Measurements from ENCODE around the gene KIF23. TPM values are rescaled to one million over a fixed set of nuclear protein-coding genes. Genes with fewer than 3 reads are reported as not detected.

KIF23 gene
- total RNA-seq, 1 donor from 2014 or later, result 8.6 TPM

DNA sequence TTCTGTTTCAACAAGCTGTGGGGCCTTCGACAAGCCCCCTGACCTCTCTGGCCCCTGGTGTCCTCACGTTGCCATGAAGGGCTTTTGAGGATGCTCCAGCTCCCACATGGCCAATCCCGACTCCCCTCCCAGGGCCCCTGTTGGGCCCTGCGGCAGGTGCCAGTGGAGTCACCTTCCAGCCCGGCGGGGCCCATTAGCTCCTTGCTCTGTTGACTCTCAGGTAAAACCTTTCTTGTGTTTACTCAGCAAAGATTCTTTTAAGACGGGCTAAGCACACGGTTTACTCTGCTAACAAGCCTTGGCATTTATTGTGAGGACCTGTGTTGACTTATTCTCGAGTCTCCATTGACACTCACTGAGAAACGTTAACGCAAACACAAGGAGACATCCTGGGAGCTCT, 53.5 kb downstream of the KIF23 start:
- TF ChIP-seq, protein P1, sequence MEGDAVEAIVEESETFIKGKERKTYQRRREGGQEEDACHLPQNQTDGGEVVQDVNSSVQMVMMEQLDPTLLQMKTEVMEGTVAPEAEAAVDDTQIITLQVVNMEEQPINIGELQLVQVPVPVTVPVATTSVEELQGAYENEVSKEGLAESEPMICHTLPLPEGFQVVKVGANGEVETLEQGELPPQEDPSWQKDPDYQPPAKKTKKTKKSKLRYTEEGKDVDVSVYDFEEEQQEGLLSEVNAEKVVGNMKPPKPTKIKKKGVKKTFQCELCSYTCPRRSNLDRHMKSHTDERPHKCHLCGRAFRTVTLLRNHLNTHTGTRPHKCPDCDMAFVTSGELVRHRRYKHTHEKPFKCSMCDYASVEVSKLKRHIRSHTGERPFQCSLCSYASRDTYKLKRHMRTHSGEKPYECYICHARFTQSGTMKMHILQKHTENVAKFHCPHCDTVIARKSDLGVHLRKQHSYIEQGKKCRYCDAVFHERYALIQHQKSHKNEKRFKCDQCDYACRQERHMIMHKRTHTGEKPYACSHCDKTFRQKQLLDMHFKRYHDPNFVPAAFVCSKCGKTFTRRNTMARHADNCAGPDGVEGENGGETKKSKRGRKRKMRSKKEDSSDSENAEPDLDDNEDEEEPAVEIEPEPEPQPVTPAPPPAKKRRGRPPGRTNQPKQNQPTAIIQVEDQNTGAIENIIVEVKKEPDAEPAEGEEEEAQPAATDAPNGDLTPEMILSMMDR (IDR thresholded peaks at IDR 0.05; ENCODE audit: insufficient read depth, low read length, poor library complexity, severe bottlenecking), result no peak
- no peaks in the 10 kb centered on the region for H3K27me3 ChIP-seq (ENCODE audit: control insufficient read depth, insufficient read depth, low read length)
- DNase-seq (ENCODE audit: low read depth), result no peak
- no peaks in the 10 kb centered on the region for H3K36me3 ChIP-seq (ENCODE audit: control insufficient read depth, insufficient read depth, low read length)
- no peak overlapping the region for H3K4me3 ChIP-seq (ENCODE audit: low read depth, low read length)

DNA sequence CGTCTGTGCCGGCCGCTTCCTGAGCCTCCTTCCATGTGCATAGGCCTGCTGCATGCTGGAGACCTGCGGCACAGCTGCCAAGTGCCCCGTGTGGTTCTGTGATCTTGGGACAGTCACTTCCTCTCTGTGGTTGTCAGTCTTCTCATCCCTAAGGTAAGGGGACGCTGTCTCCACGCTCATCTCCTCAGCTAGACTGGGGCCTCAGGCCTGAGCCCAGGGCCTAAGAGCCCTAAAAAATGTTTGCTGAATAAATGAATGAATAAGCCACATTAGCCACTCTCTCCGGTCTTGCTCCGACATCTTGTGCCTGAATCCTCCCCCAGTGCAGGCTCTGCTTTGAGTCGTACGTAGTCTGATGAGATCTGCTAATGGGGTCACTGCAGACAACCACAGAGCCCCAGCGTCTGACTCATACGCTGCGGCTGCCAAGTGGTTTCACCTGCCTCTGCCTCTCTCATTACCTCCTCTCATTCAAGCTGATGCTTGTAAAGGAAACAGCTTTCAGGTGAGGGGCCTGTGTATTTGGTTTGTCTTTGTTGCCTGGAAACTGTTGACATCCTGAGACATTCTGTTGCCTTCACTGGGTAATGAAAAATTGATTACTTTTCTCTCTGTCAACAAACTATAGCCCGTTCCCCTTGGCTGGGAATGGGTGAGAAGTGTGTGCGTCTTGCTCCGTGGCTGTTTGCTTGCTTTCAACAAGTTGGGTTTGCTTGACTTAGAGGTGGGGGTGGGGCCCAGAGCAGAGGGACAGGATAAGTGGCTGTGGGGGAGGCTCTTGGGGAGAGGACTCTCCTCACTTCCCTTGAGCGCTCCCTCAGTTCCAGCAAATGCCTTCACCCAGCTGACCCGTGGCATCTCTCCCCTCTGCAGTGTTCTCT, 54.3 kb downstream of the KIF23 start:
- H3K4me3 ChIP-seq (ENCODE audit: low read depth, low read length), result no peak overlapping the region

DNA sequence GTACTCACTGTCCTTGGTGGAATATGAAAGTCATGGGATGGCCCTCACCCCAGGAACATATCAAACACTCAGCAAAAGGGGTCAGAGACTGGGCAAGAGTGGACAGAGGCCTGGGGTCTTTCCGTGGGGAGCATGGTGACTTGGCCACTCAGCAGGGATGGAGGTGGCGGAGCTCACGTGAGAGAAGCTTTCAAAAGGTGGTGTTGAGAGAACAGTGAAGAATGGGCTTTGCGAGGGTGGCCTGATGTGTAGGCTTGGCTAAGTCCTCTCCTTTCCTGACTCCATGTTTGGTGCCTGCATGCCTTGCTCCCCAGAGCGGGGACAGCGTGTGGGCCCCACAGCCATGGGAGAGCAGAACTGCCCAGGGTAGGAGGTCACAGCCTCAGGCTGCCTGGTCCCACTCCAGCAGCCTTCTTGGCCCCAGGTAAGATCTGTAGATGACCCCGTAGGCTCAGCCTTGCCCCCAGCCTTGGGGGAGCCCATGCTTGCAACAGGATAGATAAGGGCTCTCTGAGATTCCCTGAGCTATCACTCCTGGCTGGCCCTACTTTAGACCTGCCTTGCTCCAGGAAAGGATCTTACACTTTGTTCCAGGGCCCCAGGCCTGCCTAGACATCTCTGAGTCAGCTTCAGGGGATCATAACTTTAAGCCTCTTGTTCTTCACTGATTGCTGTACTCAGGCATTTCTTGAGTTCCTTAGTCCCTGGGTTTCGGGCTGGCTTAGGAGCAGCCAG, 55.5 kb downstream of the KIF23 start:
- Histone ChIP-seq H3K27me3 (ENCODE audit: control insufficient read depth, insufficient read depth, low read length) (no peaks in the 10 kb centered on the region), H3K4me3 (ENCODE audit: low read depth, low read length) (no peak overlapping the region), H3K36me3 (ENCODE audit: control insufficient read depth, insufficient read depth, low read length) (no peaks in the 10 kb centered on the region)
- no peak for DNase-seq (ENCODE audit: low read depth)
- TF ChIP-seq, protein P1 (IDR thresholded peaks at IDR 0.05; ENCODE audit: insufficient read depth, low read length, poor library complexity, severe bottlenecking), result no peak

More for the DNA sequence above, 54.3 kb downstream of the KIF23 start:
- TF ChIP-seq, protein P1 (IDR thresholded peaks at IDR 0.05; ENCODE audit: insufficient read depth, low read length, poor library complexity, severe bottlenecking), result no peak
- Histone ChIP-seq H3K36me3 (ENCODE audit: control insufficient read depth, insufficient read depth, low read length) (no peaks in the 10 kb centered on the region), H3K27me3 (ENCODE audit: control insufficient read depth, insufficient read depth, low read length) (no peaks in the 10 kb centered on the region)
- DNase-seq (ENCODE audit: low read depth), result peak; percentile 90

DNA sequence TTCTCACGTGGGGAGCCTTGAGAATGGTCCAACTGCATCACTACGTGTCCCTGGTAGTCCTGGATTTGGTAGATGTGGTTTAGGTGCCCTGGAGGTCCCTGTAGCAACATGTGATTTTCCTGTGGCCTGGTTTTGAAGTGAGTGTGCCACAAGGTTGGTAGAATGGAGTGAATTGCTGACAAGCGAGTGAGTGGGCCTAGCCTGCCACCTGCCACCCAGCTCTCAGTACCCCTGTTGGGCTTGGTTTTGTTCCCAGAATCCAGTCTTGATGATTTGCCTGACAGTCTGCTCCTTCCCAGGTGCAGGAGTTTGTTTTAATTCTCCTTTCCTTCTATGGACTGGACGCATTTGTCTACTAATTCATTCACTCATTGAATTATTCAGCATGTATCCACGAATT, 57.9 kb downstream of the KIF23 start:
- DNase-seq (ENCODE audit: low read depth), result no peak
- Histone ChIP-seq H3K27me3 (ENCODE audit: control insufficient read depth, insufficient read depth, low read length) (no peaks in the 10 kb centered on the region), H3K4me3 (ENCODE audit: low read depth, low read length) (no peak overlapping the region), H3K36me3 (ENCODE audit: control insufficient read depth, insufficient read depth, low read length) (no peaks in the 10 kb centered on the region)
- TF ChIP-seq, protein P1 (IDR thresholded peaks at IDR 0.05; ENCODE audit: insufficient read depth, low read length, poor library complexity, severe bottlenecking), result no peak

DNA sequence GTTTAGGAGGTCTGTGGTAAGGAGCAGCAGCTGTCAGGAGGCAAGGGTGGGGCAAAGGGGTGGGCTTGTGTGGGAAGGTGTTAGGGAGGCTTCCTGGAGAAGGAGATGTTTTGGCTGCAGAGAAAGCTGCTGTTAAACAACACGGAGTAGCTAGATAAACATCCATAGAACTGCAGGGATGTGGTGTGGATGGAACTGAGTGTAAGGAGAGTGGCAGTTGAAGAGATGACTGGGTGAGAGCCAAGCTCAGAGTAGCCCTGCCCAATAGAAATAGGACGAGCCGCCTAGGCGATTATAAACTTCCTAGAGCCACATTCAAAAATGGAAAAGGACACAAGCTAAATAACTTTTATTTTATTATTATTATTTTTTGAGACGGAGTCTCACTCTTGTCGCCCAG, 58.4 kb downstream of the KIF23 start:
- no peak overlapping the region for H3K4me3 ChIP-seq (ENCODE audit: low read depth, low read length)
- no peak for DNase-seq (ENCODE audit: low read depth)
- H3K27me3 ChIP-seq (ENCODE audit: control insufficient read depth, insufficient read depth, low read length), result no peaks in the 10 kb centered on the region
- TF ChIP-seq, protein P1 (IDR thresholded peaks at IDR 0.05; ENCODE audit: insufficient read depth, low read length, poor library complexity, severe bottlenecking), result no peak
- no peaks in the 10 kb centered on the region for H3K36me3 ChIP-seq (ENCODE audit: control insufficient read depth, insufficient read depth, low read length)

Data from kidney epithelial cell (primary cell).